ENCODE results near the gene GPR39. TPM values are rescaled to one million over a fixed set of nuclear protein-coding genes. Genes with fewer than 3 reads are reported as not detected.

Gene GPR39
- total and polyA plus RNA-seq, 12 donors, result 0.04 TPM; not detected in 11

DNA sequence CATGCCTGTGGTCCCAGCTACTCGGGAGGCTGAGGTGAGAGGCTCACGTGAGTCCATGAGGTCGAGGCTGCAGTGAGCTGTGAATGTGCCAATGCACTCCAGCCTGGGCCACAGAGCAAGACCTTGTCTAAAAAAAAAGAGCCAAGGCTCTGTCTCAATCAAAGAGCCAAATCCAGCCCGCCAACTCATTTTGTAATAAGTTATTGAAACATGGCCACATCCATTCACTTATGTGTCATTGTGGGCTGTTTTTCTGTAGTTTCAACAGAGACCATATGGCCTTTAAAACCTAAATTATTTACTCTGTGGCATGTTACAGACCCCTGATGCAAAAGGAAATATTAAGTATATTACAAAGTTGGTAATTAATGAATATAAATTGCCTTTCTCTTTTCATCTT, 60.8 kb downstream of the GPR39 start:
- WGBS, 2 donors, result 82 to 86% methylated on average over 4 of the region's 4 CpGs
- intact Hi-C loops (cut with DNase I), result no loop called here
- TF ChIP-seq, protein P1, sequence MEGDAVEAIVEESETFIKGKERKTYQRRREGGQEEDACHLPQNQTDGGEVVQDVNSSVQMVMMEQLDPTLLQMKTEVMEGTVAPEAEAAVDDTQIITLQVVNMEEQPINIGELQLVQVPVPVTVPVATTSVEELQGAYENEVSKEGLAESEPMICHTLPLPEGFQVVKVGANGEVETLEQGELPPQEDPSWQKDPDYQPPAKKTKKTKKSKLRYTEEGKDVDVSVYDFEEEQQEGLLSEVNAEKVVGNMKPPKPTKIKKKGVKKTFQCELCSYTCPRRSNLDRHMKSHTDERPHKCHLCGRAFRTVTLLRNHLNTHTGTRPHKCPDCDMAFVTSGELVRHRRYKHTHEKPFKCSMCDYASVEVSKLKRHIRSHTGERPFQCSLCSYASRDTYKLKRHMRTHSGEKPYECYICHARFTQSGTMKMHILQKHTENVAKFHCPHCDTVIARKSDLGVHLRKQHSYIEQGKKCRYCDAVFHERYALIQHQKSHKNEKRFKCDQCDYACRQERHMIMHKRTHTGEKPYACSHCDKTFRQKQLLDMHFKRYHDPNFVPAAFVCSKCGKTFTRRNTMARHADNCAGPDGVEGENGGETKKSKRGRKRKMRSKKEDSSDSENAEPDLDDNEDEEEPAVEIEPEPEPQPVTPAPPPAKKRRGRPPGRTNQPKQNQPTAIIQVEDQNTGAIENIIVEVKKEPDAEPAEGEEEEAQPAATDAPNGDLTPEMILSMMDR (IDR thresholded peaks at IDR 0.05), result no peak

GRCh38 chr2:132477962-132478361, 61.4 kb downstream of the GPR39 start:
- Histone ChIP-seq H3K27me3 (no peaks in the 10 kb centered on the region), H3K36me3 (no peaks in the 10 kb centered on the region), H3K4me1 (no peaks in the 10 kb centered on the region), H3K27ac (no peak overlapping the region), H3K9me3 (peaks cover 0 to 11% (median 0%) of the 10 kb centered on the region in 11 donors), H3K4me3 (no peak overlapping the region)
- TF ChIP-seq, protein P1 (IDR thresholded peaks at IDR 0.05), result no peak
- ATAC-seq, result no peak
- DNase-seq, result no peak
- intact Hi-C loops (cut with DNase I), result no loop called here
- 66 to 68% methylated on average over 2 of the region's 2 CpGs for WGBS, 2 donors

More for the DNA sequence above, 60.8 kb downstream of the GPR39 start:
- DNase-seq (no peak), ATAC-seq (no peak)
- H3K27me3 ChIP-seq, result no peaks in the 10 kb centered on the region
- no peaks in the 10 kb centered on the region for H3K4me1 ChIP-seq
- no peak overlapping the region for H3K4me3 ChIP-seq
- no peaks in the 10 kb centered on the region for H3K36me3 ChIP-seq
- H3K9me3 ChIP-seq, result peaks cover 0 to 13% (median 0%) of the 10 kb centered on the region in 11 donors
- H3K27ac ChIP-seq, result no peak overlapping the region

DNA sequence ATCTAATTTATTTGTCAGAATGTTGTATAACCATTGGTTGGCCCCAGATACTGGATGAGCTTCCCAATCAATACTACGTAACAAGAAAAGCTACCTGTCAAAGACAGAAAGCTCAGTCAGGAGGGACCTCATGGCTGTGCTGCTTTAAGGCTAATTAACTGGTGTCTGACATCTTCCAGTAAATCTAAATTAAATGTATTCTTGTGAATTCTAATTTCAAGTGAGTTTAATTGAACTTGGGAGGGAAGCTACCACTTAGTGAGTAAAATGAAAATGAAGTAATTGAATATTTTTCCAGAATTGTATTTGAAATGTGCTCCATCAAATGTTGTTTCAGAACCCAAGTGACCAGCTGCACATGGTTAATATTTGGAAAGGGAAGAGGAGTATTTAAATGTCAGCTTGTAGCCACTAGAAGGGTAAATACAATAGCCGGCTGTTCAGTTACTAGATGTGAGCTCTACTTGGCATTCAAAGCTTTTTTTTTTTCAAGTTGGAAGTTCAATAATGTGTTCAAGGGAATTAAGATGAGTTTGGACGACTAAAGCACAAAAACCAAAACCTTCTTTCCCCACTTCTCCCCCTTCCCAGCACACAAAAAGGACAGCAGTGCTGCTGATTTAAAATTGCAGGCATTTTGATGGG, 62.0 kb downstream of the GPR39 start:
- intact Hi-C loops (cut with DNase I), result no loop called here
- 68 to 70% methylated on average over 3 of the region's 3 CpGs for WGBS, 2 donors
- Histone ChIP-seq H3K4me3 (no peak overlapping the region), H3K4me1 (no peaks in the 10 kb centered on the region), H3K9me3 (peaks cover 0 to 6% (median 0%) of the 10 kb centered on the region in 11 donors), H3K36me3 (no peaks in the 10 kb centered on the region), H3K27me3 (no peaks in the 10 kb centered on the region), H3K27ac (no peak overlapping the region)
- ATAC-seq (no peak), DNase-seq (no peak)
- TF ChIP-seq, protein P1 (IDR thresholded peaks at IDR 0.05), result no peak

DNA sequence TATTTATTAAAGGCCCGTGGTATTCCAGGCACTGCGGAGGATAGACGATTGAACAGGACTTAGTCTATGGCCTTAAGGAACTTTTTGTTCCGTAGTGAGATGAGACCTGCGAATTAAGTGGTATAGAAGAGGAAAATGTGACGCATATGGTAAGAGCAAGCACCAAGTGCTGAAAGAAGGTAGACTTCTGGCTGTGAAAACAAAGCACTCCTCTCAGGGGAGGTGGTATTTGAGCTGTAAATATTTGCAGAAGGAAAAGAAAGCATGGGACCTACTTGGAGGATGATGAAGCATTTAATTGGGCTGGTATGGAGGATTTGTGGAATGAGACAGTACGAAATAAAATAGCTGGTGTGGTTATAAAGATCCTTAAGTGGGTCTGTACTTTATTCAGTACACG, 62.5 kb downstream of the GPR39 start:
- H3K9me3 ChIP-seq, result peaks cover 0 to 5% (median 0%) of the 10 kb centered on the region in 11 donors
- no peak overlapping the region for H3K4me3 ChIP-seq
- TF ChIP-seq, protein P1 (IDR thresholded peaks at IDR 0.05), result no peak
- intact Hi-C loops (cut with DNase I), result no loop called here
- H3K4me1 ChIP-seq, result no peaks in the 10 kb centered on the region
- H3K27me3 ChIP-seq, result no peaks in the 10 kb centered on the region
- H3K27ac ChIP-seq, result no peak overlapping the region
- DNase-seq (no peak), ATAC-seq (no peak)
- H3K36me3 ChIP-seq, result no peaks in the 10 kb centered on the region
- 78 to 84% methylated on average over 8 of the region's 8 CpGs for WGBS, 2 donors

Data from heart right ventricle (tissue), 16 donors.